Neural crest cell (in vitro differentiated cells): Measurements from ENCODE around the gene CYTL1. TPM values are rescaled to one million over a fixed set of nuclear protein-coding genes. Genes with fewer than 3 reads are reported as not detected.

Experiments
- DNase-seq: peaks from one replicate; pipeline ENCODE4 v3.0.0; 2021; ENCODE audit warnings: low read depth, mixed read lengths, low spot score
- H3K27ac Mint-ChIP-seq: one replicate; pipeline ENCODE4 v1.8.0; 2021; ENCODE audit warnings: mild to moderate bottlenecking, mixed read lengths; ENCODE audit not compliant: unreplicated experiment
- H3K27me3 Mint-ChIP-seq: 2 replicates; pipeline ENCODE4 v1.8.0; 2021; ENCODE audit warnings: low read depth, mild to moderate bottlenecking, mixed read lengths
- H3K36me3 Mint-ChIP-seq: 2 replicates; pipeline ENCODE4 v1.8.0; 2021; ENCODE audit warnings: low read depth, mild to moderate bottlenecking, mixed read lengths
- H3K4me1 Mint-ChIP-seq: 2 replicates; pipeline ENCODE4 v1.8.0; 2021; ENCODE audit warnings: mixed read lengths
- H3K4me3 Mint-ChIP-seq: one replicate; pipeline ENCODE4 v1.8.0; 2021; ENCODE audit warnings: mild to moderate bottlenecking, mixed read lengths
- H3K9me3 Mint-ChIP-seq: 2 replicates; pipeline ENCODE4 v1.8.0; 2021; ENCODE audit warnings: mixed read lengths
- CTCF ChIP-seq: fragments of 200-600 bp; sonication (generic); conservative IDR thresholded peaks from 2 replicates; pipeline ENCODE4 v1.5.0; 2021; ENCODE audit warnings: antibody characterized with exemption, mild to moderate bottlenecking
- total RNA-seq: library from RNA; stranded (reverse); gene quantifications from 2 replicates; pipeline ENCODE4 v1.2.1, GENCODE V29; 2021

The CYTL1 gene
- total RNA-seq, 1 donor from 2014 or later: 13.2 TPM

- no peak for DNase-seq
- H3K4me3 Mint-ChIP-seq: no peak overlapping the region
- no peaks in the 10 kb centered on the region for H3K9me3 Mint-ChIP-seq
- peaks cover 3% of the 10 kb centered on the region for H3K4me1 Mint-ChIP-seq
- TF ChIP-seq CTCF: no peak
- H3K27ac Mint-ChIP-seq: peak overlapping the region; percentile 69
- no peaks in the 10 kb centered on the region for H3K36me3 Mint-ChIP-seq
- peaks cover 8% of the 10 kb centered on the region for H3K27me3 Mint-ChIP-seq
Observed at GRCh38 chr4:4990857-4991540, 28.3 kb downstream of the CYTL1 start.

GRCh38 chr4:4990329-4990728 is 28.9 kb downstream of the CYTL1 start:
- Mint-ChIP-seq H3K27ac (no peak overlapping the region), H3K9me3 (no peaks in the 10 kb centered on the region), H3K36me3 (no peaks in the 10 kb centered on the region), H3K4me1 (peaks cover 3% of the 10 kb centered on the region), H3K4me3 (no peak overlapping the region), H3K27me3 (peaks cover 8% of the 10 kb centered on the region)
- DNase-seq: no peak
- no peak for TF ChIP-seq CTCF

- Mint-ChIP-seq H3K9me3 (no peaks in the 10 kb centered on the region), H3K4me1 (peaks cover 3% of the 10 kb centered on the region), H3K36me3 (no peaks in the 10 kb centered on the region), H3K27ac (no peak overlapping the region), H3K4me3 (no peak overlapping the region), H3K27me3 (peaks cover 6% of the 10 kb centered on the region)
- no peak for DNase-seq
- TF ChIP-seq CTCF: no peak
Observed at GRCh38 chr4:4989083-4989622, 30.1 kb downstream of the CYTL1 start.

DNA sequence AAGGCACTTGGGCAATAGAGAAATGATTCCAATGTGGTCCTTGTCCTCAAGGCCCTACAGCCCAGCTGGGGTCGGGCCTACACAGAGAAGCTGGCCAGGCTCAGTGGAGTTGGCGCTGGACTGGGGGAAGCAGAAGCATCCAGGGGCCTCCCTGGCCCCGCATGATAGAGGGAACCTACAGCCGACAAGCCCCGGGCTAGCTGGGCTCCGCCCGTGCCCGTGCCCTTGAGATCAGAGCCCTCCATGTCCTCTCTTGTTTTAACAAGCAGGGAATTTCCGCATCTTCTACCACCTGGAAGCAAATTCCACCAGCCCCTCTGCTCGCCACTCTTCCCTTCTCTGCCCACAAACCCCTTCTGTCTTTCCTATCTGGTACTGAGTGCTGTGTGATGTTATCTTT is 31.6 kb downstream of the CYTL1 start:
- Mint-ChIP-seq H3K9me3 (no peaks in the 10 kb centered on the region), H3K4me3 (no peak overlapping the region), H3K27me3 (no peaks in the 10 kb centered on the region), H3K36me3 (no peaks in the 10 kb centered on the region), H3K4me1 (peaks cover 3% of the 10 kb centered on the region), H3K27ac (no peak overlapping the region)
- no peak for TF ChIP-seq CTCF
- no peak for DNase-seq

DNA sequence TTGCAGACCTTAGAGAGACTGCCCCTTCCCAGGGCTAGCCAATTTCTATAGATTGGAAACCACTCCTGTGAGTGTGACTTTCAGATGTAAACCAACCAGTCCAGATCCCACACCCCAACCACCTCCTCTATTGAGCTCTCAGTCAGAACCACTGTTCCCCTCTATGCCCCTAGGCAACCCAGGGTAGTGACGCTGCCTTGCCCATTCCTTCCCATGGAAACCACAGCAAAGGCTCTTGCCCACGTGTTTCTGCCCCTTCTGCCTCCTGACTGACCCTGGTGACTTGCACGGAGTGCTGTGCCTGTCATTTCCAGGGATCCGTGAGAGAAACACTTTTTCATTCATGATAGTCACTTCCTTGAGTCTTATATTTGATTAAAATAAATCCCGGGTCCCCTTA is 32.4 kb downstream of the CYTL1 start:
- no peaks in the 10 kb centered on the region for H3K27me3 Mint-ChIP-seq
- H3K27ac Mint-ChIP-seq: no peak overlapping the region
- no peak overlapping the region for H3K4me3 Mint-ChIP-seq
- H3K36me3 Mint-ChIP-seq: no peaks in the 10 kb centered on the region
- no peaks in the 10 kb centered on the region for H3K9me3 Mint-ChIP-seq
- peaks cover 9% of the 10 kb centered on the region for H3K4me1 Mint-ChIP-seq
- DNase-seq: no peak
- TF ChIP-seq CTCF: no peak
